ENCODE measurements around the gene LAMTOR1.

- TF ChIP-seq, protein P1, sequence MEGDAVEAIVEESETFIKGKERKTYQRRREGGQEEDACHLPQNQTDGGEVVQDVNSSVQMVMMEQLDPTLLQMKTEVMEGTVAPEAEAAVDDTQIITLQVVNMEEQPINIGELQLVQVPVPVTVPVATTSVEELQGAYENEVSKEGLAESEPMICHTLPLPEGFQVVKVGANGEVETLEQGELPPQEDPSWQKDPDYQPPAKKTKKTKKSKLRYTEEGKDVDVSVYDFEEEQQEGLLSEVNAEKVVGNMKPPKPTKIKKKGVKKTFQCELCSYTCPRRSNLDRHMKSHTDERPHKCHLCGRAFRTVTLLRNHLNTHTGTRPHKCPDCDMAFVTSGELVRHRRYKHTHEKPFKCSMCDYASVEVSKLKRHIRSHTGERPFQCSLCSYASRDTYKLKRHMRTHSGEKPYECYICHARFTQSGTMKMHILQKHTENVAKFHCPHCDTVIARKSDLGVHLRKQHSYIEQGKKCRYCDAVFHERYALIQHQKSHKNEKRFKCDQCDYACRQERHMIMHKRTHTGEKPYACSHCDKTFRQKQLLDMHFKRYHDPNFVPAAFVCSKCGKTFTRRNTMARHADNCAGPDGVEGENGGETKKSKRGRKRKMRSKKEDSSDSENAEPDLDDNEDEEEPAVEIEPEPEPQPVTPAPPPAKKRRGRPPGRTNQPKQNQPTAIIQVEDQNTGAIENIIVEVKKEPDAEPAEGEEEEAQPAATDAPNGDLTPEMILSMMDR (conservative IDR thresholded peaks at IDR 0.05; ENCODE audit: low read length): no peak
- TF ChIP-seq EZH2phosphoT487 (IDR thresholded peaks at IDR 0.05; ENCODE audit: borderline replicate concordance, low read depth, low read length): no peak
Observed at GRCh38 chr11:72132646-72133045, 29.5 kb upstream of the LAMTOR1 start.
